Measurements from ENCODE around the gene NPHS1. TPM values are rescaled to one million over a fixed set of nuclear protein-coding genes. Genes with fewer than 3 reads are reported as not detected.
A peak's percentile ranks its signal among the peaks of the same experiment; 100 is the strongest.
"Not testable (repeated sequence)": the region's sequence is repeated elsewhere in the genome, so short reads cannot be mapped to it uniquely, and the experiment has no call there.

The NPHS1 gene
- total and polyA plus RNA-seq, 4 donors, result 0.30 to 2.1 (median 1.2) TPM

DNA sequence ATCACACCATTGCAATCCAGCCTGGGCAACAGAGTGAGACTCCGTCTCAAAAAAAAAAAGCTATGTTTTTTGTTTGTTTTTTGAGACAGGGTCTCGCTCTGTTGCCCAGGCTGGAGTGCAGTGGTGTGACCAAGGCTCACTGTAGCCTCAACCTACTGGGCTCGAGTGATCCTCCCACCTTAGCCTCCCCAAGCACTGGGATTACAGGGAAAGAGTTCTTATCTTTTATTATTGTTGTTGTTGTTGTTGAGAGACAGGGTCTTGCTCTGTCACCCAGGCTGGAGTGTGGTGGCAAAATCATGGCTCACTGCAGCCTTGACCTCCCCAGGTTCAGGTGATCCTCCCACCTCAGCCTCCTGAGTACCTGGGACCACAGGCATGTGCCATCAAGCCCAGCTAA, 39.5 kb upstream of the NPHS1 start:
- DNase-seq (ENCODE audit: low read depth in 4 of 6, low spot score in 6 of 6); H3K9me3 ChIP-seq (ENCODE audit: control insufficient read depth, insufficient read depth, low read length); H3K4me3 ChIP-seq (ENCODE audit: low read depth, low read length); H3K27ac ChIP-seq (ENCODE audit: low read depth, low read length); H3K4me1 ChIP-seq (ENCODE audit: control insufficient read depth, insufficient read depth, low read length); H3K27me3 ChIP-seq (ENCODE audit: control insufficient read depth, insufficient read depth, low read length): not testable (repeated sequence)
- H3K36me3 ChIP-seq (ENCODE audit: control insufficient read depth, insufficient read depth, low read length), result peaks cover 65% of the 10 kb centered on the region
- WGBS (ENCODE audit: insufficient coverage), result no CpG with 5 or more reads among the region's 3 CpGs

DNA sequence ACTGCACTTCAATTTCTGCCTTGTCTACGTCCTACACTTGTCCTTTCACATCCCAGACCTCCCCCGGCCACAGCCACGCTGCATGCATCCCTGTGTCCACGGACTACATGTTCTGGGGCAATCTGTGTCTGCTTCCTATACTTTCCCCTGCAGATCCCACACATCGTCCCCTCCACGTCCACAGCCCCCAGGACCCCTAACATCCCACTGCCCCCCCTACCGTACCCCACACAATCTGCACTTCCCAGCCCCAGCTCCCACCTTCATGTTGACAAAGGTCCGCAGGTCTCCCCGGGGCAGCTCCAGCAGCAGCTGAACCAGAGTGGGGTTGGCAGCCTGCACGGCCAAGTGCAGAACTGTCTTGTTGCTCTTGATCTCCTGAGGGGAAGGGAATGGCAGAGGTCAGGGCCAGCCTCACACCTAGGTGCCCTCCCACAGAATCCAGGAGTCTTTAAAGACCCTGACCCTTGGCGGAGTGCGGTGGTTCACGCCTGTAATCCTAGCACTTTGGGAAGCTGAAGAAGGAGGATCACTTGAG, 37.9 kb upstream of the NPHS1 start:
- Histone ChIP-seq H3K9me3 (ENCODE audit: control insufficient read depth, insufficient read depth, low read length) (no peaks in the 10 kb centered on the region), H3K27me3 (ENCODE audit: control insufficient read depth, insufficient read depth, low read length) (no peaks in the 10 kb centered on the region)
- WGBS (ENCODE audit: insufficient coverage), result 83% methylated on average over 9 of the region's 13 CpGs

DNA sequence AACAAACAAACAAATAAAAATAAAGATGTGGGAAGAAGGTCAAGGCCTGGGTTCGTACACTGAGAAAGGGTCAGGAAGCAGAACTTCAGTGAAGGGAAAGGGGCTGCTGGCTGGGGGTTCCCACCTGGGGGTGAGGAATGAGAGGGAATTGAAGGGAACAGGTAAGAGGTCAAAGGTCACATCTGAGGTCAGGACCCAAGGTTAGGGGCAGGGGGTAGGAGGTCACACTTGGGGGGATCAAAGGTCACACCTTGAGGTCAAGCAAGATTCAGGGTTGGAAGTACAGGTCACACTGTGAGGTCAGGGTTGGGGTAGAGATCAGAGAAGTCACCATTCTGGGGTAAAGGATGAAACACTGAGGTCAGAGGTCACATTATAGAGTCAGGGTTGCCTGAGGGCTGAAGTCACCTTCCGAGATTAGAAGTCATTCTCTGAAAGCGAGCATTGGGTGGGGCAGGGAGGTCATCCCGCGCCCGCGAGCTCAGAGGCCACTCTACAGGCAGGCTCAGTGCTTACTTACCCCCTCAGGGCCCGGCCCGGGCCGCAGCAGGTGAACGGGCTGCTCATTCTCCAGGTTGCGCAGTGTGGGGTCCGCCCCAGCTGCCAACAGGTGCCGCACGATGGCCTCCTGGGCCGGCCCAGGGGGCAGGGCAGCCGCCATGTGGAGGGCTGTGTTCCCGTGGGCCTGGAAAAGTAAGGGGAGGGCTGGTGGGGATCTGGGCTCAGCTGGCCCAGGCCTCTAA, 37.2 kb upstream of the NPHS1 start:
- Histone ChIP-seq H3K4me1 (ENCODE audit: control insufficient read depth, insufficient read depth, low read length) (peaks cover 4% of the 10 kb centered on the region), H3K4me3 (ENCODE audit: low read depth, low read length) (no peak overlapping the region), H3K9me3 (ENCODE audit: control insufficient read depth, insufficient read depth, low read length) (no peaks in the 10 kb centered on the region), H3K27ac (ENCODE audit: low read depth, low read length) (no peak overlapping the region), H3K27me3 (ENCODE audit: control insufficient read depth, insufficient read depth, low read length) (no peaks in the 10 kb centered on the region), H3K36me3 (ENCODE audit: control insufficient read depth, insufficient read depth, low read length) (peaks cover 51% of the 10 kb centered on the region)
- 90% methylated on average over 14 of the region's 18 CpGs for WGBS (ENCODE audit: insufficient coverage)
- no peak for DNase-seq (ENCODE audit: low read depth in 4 of 6, low spot score in 6 of 6)

More for the DNA sequence above, 37.9 kb upstream of the NPHS1 start:
- DNase-seq (ENCODE audit: low read depth in 4 of 6, low spot score in 6 of 6), result no peak
- Histone ChIP-seq H3K27ac (ENCODE audit: low read depth, low read length) (no peak overlapping the region), H3K4me3 (ENCODE audit: low read depth, low read length) (no peak overlapping the region), H3K36me3 (ENCODE audit: control insufficient read depth, insufficient read depth, low read length) (peaks cover 53% of the 10 kb centered on the region), H3K4me1 (ENCODE audit: control insufficient read depth, insufficient read depth, low read length) (peaks cover 4% of the 10 kb centered on the region)

DNA sequence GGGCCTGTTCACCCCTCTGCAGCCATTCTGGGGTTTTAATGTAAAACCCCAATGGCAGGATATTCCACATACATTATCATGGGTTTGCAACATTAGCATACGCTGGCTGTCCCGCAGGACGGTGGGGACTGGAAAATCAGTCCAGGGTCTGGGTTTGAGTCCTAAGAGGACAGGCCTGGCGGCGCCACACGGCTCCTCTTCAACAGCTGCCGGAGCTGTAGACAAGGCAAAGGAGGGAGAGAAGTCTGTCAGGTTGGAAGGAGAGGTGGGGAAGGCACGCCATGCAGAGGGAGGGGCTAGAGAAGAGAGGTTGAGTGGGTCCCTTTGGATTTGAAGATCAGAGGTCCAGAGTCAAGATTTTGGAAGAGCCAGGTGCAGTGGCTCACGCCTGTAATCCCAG, 36.1 kb upstream of the NPHS1 start:
- 94% methylated on average over 9 of the region's 9 CpGs for WGBS (ENCODE audit: insufficient coverage)
- Histone ChIP-seq H3K4me1 (ENCODE audit: control insufficient read depth, insufficient read depth, low read length) (peaks cover 4% of the 10 kb centered on the region), H3K27ac (ENCODE audit: low read depth, low read length) (no peak overlapping the region), H3K9me3 (ENCODE audit: control insufficient read depth, insufficient read depth, low read length) (no peaks in the 10 kb centered on the region), H3K36me3 (ENCODE audit: control insufficient read depth, insufficient read depth, low read length) (peaks cover 44% of the 10 kb centered on the region), H3K27me3 (ENCODE audit: control insufficient read depth, insufficient read depth, low read length) (no peaks in the 10 kb centered on the region), H3K4me3 (ENCODE audit: low read depth, low read length) (no peak overlapping the region)
- no peak for DNase-seq (ENCODE audit: low read depth in 4 of 6, low spot score in 6 of 6)

DNA sequence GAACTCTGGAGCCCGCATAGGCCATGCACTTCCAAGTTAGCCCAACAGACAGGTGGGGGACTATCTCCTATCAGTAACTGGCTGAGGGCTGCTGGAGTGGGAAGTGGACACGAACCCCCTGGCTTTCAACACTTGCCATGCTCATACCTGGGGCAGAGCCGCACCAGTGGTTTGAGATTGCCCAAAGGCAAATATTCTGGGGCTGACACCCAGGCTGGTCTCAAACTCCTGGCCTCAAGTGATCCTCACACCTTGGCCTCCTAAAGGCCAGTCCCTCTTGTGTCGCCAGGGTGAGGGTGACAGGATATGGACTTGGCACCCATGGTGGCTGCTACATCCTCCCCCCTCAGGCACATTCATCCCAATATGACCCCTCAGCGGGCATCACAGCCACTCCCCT, 34.9 kb upstream of the NPHS1 start:
- Histone ChIP-seq H3K9me3 (ENCODE audit: control insufficient read depth, insufficient read depth, low read length) (no peaks in the 10 kb centered on the region), H3K27ac (ENCODE audit: low read depth, low read length) (no peak overlapping the region), H3K4me3 (ENCODE audit: low read depth, low read length) (no peak overlapping the region), H3K4me1 (ENCODE audit: control insufficient read depth, insufficient read depth, low read length) (peaks cover 4% of the 10 kb centered on the region), H3K27me3 (ENCODE audit: control insufficient read depth, insufficient read depth, low read length) (no peaks in the 10 kb centered on the region), H3K36me3 (ENCODE audit: control insufficient read depth, insufficient read depth, low read length) (peaks cover 41% of the 10 kb centered on the region)
- WGBS (ENCODE audit: insufficient coverage), result 100% methylated on average over 2 of the region's 5 CpGs
- no peak for DNase-seq (ENCODE audit: low read depth in 4 of 6, low spot score in 6 of 6)

DNA sequence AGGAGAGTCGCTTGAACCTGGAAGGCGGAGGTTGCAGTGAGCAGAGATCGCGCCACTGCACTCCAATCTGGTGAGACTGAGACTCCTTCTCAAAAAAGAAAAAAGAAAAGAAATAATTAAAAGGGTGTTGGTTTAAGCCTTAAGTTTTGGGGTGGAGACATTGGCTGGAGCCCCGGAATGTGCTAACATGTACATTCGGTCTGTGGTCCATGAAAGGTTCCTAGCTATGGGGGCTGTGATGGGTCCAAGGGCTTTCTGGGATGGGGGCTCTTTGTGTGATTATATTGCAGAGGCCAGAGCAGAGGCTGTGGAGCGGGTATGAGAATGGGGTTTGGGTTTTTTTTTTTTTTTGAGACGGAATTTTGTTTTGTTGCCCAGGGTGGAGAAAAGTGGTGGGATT, 33.6 kb upstream of the NPHS1 start:
- 97% methylated on average over 7 of the region's 8 CpGs for WGBS (ENCODE audit: insufficient coverage)
- Histone ChIP-seq H3K4me1 (ENCODE audit: control insufficient read depth, insufficient read depth, low read length) (peaks cover 4% of the 10 kb centered on the region), H3K9me3 (ENCODE audit: control insufficient read depth, insufficient read depth, low read length) (no peaks in the 10 kb centered on the region), H3K27me3 (ENCODE audit: control insufficient read depth, insufficient read depth, low read length) (no peaks in the 10 kb centered on the region), H3K36me3 (ENCODE audit: control insufficient read depth, insufficient read depth, low read length) (peaks cover 39% of the 10 kb centered on the region), H3K4me3 (ENCODE audit: low read depth, low read length) (no peak overlapping the region), H3K27ac (ENCODE audit: low read depth, low read length) (no peak overlapping the region)
- DNase-seq (ENCODE audit: low read depth in 4 of 6, low spot score in 6 of 6), result no peak

DNA sequence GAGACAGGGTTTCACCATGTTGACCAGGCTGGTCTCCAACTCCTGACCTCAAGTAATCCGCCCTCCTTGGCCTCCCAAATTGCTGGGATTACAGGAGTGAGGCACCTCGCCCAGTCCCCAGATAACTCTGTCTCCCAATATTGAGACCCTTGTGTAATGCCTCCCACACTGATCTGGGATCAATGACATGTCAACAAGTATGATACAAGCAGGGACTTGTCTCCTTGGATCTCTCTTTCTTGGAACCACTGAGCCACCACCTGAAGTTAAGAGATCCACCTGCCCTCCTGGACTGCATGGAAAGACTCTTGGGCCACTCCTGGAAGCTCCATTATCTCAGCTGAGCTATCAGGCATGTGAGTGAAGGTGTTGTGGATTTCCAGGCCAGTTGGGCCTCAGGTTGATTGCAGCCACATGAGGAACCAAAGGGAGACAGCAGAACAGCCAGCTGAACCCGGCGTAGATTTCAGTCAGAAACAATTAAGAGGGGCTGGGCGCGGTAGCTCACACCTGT, 33.0 kb upstream of the NPHS1 start:
- Histone ChIP-seq H3K27me3 (ENCODE audit: control insufficient read depth, insufficient read depth, low read length) (no peaks in the 10 kb centered on the region), H3K27ac (ENCODE audit: low read depth, low read length) (no peak overlapping the region), H3K4me3 (ENCODE audit: low read depth, low read length) (no peak overlapping the region), H3K9me3 (ENCODE audit: control insufficient read depth, insufficient read depth, low read length) (no peaks in the 10 kb centered on the region), H3K36me3 (ENCODE audit: control insufficient read depth, insufficient read depth, low read length) (peaks cover 35% of the 10 kb centered on the region), H3K4me1 (ENCODE audit: control insufficient read depth, insufficient read depth, low read length) (peaks cover 4% of the 10 kb centered on the region)
- DNase-seq (ENCODE audit: low read depth in 4 of 6, low spot score in 6 of 6), result no peak
- WGBS (ENCODE audit: insufficient coverage), result 96% methylated on average over 6 of the region's 6 CpGs

DNA sequence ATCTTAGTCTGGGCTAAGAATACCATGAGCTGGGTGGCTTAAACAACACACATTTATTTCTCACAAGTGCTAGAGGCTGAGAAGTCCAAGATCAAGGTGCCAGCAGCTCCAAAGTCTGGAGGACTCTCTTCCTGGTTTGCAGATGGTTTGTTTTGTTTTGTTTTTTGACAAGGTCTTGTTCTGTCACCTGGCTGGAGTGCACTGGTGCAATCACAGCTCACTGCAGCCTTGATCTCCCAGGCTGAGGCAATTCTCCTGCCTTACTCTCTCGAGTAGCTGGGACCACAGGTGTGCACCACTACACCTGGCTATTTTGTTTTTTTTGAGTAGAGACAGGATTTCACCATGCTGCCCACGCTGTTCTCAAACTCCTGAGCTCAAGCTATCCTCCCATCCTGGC, 31.6 kb upstream of the NPHS1 start:
- no peak for DNase-seq (ENCODE audit: low read depth in 4 of 6, low spot score in 6 of 6)
- peaks cover 32% of the 10 kb centered on the region for H3K36me3 ChIP-seq (ENCODE audit: control insufficient read depth, insufficient read depth, low read length)
- no peaks in the 10 kb centered on the region for H3K27me3 ChIP-seq (ENCODE audit: control insufficient read depth, insufficient read depth, low read length)
- H3K4me3 ChIP-seq (ENCODE audit: low read depth, low read length), result no peak overlapping the region
- H3K4me1 ChIP-seq (ENCODE audit: control insufficient read depth, insufficient read depth, low read length), result peaks cover 4% of the 10 kb centered on the region
- H3K9me3 ChIP-seq (ENCODE audit: control insufficient read depth, insufficient read depth, low read length), result no peaks in the 10 kb centered on the region
- H3K27ac ChIP-seq (ENCODE audit: low read depth, low read length), result no peak overlapping the region
- 100% methylated on average over 1 of the region's 2 CpGs for WGBS (ENCODE audit: insufficient coverage)

DNA sequence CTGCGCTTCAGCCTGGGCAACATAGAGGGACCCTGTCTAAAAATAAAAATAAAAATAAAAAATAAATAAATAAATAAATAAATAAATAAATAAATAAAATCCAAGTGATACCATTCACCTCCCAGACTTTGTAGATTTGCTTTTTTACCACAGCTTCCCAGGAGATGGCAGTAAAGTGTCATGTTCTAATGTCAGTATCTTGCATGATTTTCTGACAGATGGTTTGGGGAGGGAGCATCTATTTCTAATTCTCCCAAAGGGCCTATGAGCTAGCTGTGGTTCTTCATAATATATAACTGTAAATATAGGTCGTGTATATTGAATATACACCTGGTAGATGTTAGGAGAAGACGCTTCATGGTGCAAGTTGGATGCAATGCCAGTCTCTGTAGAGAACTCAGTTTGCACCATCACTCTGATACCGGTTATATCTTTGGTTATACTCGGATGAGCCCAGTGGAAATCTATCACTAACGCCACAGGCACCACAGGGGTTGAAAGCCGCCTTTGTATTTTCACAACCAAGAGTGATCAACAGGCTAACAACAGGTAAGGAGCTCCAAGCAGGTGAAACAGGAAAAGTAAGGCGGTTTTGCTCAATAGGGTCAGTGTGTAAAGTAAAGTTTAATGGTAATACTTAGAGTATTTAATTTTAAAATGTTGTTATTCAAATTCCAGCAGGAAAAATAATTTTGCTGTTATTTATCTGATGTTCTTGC, 30.0 kb upstream of the NPHS1 start:
- H3K4me3 ChIP-seq (ENCODE audit: low read depth, low read length), result no peak overlapping the region
- no peaks in the 10 kb centered on the region for H3K9me3 ChIP-seq (ENCODE audit: control insufficient read depth, insufficient read depth, low read length)
- DNase-seq (ENCODE audit: low read depth in 4 of 6, low spot score in 6 of 6), result peak in 5 of 6 donors; percentile 75 to 98 (median 85)
- H3K36me3 ChIP-seq (ENCODE audit: control insufficient read depth, insufficient read depth, low read length), result peaks cover 35% of the 10 kb centered on the region
- peaks cover 7% of the 10 kb centered on the region for H3K4me1 ChIP-seq (ENCODE audit: control insufficient read depth, insufficient read depth, low read length)
- H3K27me3 ChIP-seq (ENCODE audit: control insufficient read depth, insufficient read depth, low read length), result no peaks in the 10 kb centered on the region
- no CpG with 5 or more reads among the region's 8 CpGs for WGBS (ENCODE audit: insufficient coverage)
- H3K27ac ChIP-seq (ENCODE audit: low read depth, low read length), result no peak overlapping the region
